Right hindlimb (tissue), 1 donor: ENCODE measurements around the gene TPRG1L.

Source experiments
- DNase-seq: peaks from one replicate; pipeline ENCODE4 v3.0.0-alpha.2; 2018

TPRG1L gene

DNA sequence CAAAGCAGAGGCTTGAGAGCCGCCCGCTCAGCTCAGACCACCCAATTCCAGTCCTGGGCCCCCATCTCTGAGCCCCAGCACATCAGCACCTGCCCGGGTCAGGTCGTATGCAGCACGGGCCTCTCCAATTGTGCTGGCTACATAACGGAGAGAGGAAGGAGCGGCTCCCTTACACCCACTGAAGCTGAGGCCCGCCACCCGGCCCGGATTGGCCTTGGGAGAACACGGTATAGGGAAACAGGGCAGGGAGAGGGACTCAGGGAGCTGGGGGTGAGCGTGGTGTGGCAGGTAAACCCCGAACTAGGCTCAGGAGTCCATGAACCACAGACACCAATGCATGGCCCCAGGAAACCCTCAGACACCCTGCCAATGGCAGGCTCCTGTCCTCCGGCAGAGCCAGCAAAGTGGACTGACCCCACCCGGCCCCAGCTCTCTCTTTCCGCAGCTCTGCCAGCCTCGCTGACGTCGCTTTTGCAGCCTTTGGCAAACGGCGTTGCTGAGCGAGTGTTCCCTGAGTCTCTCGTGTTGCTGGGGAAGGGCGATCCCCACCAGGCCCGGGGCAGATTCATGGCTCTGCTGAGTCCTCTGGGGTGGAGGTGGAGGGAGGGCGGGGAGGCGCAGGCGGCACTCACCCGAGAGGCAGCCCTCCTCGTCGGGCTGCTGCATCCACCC, 30.0 kb upstream of the TPRG1L start:
- peak; percentile 63 for DNase-seq

GRCh38 chr1:3595949-3596348, 28.9 kb upstream of the TPRG1L start:
- DNase-seq, result no peak

DNA sequence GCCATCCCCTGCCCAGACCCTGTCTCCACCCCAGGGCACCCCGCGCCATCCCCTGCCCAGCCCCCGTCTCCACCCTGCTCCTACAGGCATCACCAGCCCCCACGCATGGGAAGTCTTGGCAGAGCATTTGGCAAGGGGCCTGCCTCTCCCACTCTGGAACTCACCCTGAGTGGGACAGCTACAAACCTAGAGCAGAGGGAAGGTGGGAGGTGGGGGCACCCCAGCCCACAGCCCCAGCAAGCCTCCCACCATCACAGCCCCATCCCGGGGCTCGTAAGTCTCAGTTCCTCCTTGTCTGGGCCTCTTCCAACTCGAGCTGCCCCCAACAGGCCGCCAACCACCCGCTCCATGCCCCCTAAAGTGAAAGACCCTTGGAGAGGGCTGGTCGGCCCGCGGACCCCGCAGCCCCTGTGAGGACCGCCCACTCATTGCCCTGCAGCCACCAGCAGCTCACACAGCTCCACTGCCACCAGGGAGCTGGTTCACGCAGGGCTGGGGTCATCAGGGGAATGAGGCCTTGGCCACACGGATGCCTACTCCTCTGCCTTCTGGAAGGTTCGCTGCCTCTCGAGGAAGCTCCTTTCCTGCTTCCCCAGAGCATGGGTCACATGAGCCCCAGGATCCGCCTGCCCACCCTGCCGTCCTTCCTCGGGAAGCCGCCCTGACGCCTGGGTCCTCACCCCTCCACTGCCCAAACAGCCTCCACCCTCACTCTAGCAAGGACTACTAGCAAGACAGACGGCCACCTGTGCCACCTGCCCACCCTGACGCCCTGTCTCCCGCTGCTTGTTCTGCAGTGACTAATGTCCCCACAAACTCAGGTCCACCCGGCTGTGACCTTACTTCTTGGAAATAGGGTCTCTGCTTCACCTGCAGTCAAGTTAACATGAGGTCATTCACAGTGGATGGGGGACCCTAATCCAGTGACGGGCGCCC, 27.9 kb upstream of the TPRG1L start:
- no peak for DNase-seq

- no peak for DNase-seq
These were observed 27.2 kb upstream of the TPRG1L start for GRCh38 chr1:3597599-3597964.

GRCh38 chr1:3598051-3598491, 26.7 kb upstream of the TPRG1L start:
- peak; percentile 87 for DNase-seq

GRCh38 chr1:3598522-3599285, 26.1 kb upstream of the TPRG1L start:
- DNase-seq, result no peak

GRCh38 chr1:3599286-3599811, 25.5 kb upstream of the TPRG1L start:
- DNase-seq, result no peak

- DNase-seq, result no peak
These were observed 25.0 kb upstream of the TPRG1L start for GRCh38 chr1:3599816-3600215.

DNA sequence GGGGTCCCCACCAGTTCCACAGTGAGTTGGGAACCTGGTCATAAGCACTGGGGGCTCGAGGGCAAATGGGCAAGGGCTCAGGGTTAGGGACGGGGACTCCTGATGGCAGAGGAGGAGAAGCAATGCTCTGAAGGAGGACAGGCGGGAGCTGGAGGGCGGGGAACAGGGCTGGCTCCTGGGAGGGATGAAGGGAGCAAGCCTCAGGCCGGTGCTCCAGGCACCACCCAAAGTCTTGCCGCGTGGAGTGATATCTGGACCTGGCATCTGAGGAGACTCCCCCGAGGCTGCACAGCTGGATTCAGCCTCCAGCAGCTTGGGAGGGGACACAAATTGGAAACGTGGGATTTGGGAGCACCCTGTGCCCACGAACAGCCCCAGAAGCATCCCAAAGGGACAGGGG, 24.5 kb upstream of the TPRG1L start:
- DNase-seq, result no peak

- no peak for DNase-seq
These were observed 23.1 kb upstream of the TPRG1L start for GRCh38 chr1:3601743-3602142.

- DNase-seq, result no peak
These were observed 22.4 kb upstream of the TPRG1L start for GRCh38 chr1:3602375-3602774.

DNA sequence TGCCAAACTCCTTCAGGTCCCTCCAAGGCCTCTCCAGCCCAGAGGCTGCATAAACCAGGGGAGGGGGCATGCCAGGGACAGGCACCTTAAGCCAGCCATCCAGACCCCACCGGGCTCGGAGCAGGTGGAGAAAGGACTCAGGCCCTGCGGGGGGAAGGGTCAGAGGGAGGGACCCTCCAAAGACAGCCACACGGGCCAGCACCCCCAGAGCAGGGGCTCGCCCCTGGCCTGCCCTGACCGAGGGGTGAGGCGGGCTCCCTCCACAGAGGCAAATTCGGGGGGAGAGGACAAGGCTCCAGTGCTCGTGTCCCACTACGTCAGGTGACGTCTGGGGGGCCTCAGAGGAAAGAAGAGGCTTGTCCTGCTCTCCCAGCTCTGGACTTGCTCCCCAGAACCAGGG, 21.7 kb upstream of the TPRG1L start:
- DNase-seq, result no peak

GRCh38 chr1:3603571-3604467, 21.0 kb upstream of the TPRG1L start:
- no peak for DNase-seq

GRCh38 chr1:3604468-3604974, 20.3 kb upstream of the TPRG1L start:
- no peak for DNase-seq

- DNase-seq, result no peak
These were observed 19.6 kb upstream of the TPRG1L start for GRCh38 chr1:3604997-3605823.

DNA sequence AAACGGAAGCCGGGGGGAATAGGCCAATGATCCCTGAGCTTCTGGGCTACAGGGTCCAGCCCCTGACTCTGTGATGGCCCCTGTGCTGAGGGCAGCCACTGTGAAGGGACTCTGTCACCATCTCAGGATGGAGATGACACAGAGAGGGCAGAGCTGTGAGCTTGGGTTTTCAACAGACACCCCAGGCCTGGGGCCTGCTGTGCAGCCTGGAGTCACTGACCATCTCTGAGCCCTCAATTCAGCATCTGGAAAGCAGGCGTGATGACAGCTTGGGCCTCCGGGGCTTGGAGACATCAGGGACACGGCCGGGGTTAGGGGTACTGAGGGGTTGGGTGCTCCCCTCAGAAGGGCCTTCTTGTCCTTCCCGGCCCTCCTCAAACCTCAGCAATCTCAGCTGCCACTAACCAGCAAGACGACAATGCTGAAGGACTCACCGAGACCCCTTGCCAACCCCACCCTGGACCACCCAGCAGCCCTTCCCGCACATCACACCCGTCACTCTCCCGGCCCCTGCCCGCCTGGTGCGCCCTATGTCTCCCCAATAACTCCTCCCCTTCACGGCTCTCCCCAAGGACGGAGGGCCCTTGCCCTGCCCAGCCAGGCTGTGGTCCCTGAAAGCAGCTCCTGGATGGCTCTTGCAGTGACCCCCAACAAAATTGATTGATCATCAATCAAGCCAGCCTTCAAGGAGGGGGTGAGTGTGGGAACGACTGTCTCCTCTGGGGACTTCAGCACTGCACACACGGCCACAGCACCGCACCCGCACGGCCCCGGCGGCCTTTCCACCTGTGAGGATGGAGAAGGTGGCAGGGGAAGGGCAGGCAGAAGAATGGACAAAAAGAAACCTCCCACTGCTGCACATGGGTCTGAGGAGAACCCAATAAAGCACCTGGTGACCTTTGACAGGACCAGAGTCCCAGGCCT, 17.8 kb upstream of the TPRG1L start:
- no peak for DNase-seq

- no peak for DNase-seq
These were observed 17.1 kb upstream of the TPRG1L start for GRCh38 chr1:3607703-3608065.

DNA sequence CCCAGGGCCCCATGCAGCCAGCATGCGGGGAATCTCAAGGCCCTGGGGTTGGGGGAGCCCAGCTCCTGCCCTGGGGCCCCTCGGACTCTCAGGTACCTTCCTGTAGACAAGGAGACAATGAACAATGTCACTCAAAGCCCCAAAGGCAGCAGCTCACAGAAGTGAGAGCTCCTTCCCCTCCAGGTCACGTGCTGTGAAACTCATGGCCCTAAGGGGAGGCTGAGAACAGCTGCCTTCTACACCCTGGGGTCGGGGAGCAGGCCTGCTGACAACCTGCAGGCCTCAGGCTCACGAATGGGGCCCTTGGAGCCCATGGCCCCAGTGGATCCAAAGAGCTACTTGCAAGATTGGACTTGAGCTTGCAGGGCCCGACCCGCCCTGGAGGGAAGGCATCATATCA, 16.7 kb upstream of the TPRG1L start:
- no peak for DNase-seq

DNA sequence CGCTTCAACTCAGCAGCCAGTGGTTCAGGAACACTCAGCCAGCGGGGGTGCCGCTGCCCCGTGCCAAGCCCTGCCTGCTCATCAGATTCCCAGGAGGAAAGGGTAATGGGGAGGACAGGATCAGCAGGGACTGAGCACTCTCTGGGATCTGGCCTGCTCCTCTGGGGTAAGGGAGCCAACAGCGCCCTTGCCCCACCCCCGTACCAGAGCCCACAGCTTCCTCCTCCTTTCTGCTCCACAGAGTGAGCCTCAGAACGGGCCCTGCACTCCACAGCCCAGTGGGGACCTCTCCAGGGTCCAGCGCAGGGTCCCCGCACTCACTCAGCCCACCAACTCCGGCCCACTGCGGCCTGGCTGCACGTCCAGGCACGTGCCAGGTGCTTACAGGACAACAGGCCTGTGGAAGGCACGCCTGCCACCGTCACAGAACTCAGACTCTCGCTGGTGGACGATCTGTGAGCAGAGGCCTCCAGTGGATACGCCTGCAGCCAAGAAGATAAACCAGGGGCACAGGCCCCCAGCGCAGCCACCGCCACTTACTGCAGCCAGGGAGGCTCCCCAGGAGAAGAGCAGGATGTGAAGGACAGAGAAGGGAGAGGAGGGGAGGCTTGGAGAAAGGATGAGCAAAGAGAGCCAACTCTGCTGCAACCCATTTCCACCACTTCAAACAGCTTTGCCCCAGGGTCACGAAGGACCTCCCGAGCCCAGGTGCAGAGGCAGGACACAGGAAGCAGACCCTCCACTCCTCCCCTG, 15.6 kb upstream of the TPRG1L start:
- no peak for DNase-seq
